NCI-H2081 treated with DMSO at 0.1 percent for 48 hours (cell line): ENCODE data around the gene MESP2.

Source experiments
- DNase-seq: peaks from one replicate; lab custom pipeline; 2025; lab: John Stamatoyannopoulos, UW

MESP2 gene

GRCh38 chr15:89820666-89821611, 44.8 kb downstream of the MESP2 start:
- DNase-seq, result no peak

- DNase-seq, result no peak
Observed at GRCh38 chr15:89822026-89822425, 45.9 kb downstream of the MESP2 start.

- no peak for DNase-seq
Observed at GRCh38 chr15:89822611-89822950, 46.4 kb downstream of the MESP2 start.

- no peak for DNase-seq
Observed at GRCh38 chr15:89822951-89823711, 47.0 kb downstream of the MESP2 start.

GRCh38 chr15:89823836-89824606, 47.9 kb downstream of the MESP2 start:
- no peak for DNase-seq

- DNase-seq, result no peak
Observed at GRCh38 chr15:89824607-89824867, 48.4 kb downstream of the MESP2 start.

GRCh38 chr15:89825271-89825940, 49.3 kb downstream of the MESP2 start:
- DNase-seq, result no peak

GRCh38 chr15:89826671-89827655, 50.8 kb downstream of the MESP2 start:
- no peak for DNase-seq

GRCh38 chr15:89827829-89828228, 51.7 kb downstream of the MESP2 start:
- DNase-seq, result no peak
